RWPE1 (cell line): ENCODE measurements around the gene CAMK1G.

Experiments used
- CTCF ChIA-PET: fragments of 350-600 bp; sonication (Branson Sonifier 250); formaldehyde crosslinking; extraction: SDS; loops from one replicate; lab custom pipeline; 2021; lab: Yijun Ruan, JAX
- POLR2A ChIA-PET: fragments of 400-600 bp; formaldehyde crosslinking; extraction: SDS; loops from one replicate; lab custom pipeline; 2020; ENCODE audit warnings: antibody characterized with exemption; ENCODE audit not compliant: low non-redundant PET; lab: Yijun Ruan, JAX
- DNase-seq: peaks from one replicate; pipeline ENCODE4 v3.0.0; 2012; ENCODE audit warnings: low spot score
- H3K27ac ChIP-seq: fragments of 450-650 bp; 2 replicates; pipeline ENCODE4 v1.5.1; 2017
- CTCF ChIP-seq: fragments of 450-650 bp; conservative IDR thresholded peaks from 2 replicates; pipeline ENCODE4 v1.5.1; 2017; ENCODE audit warnings: low read depth, mild to moderate bottlenecking

Gene CAMK1G

GRCh38 chr1:209661071-209661470 is 77.6 kb downstream of the CAMK1G start:
- no peak for DNase-seq
- H3K27ac ChIP-seq: no peak overlapping the region
- TF ChIP-seq CTCF: no peak
- ChIA-PET POLR2A (no interaction called here), CTCF (no interaction called here)

GRCh38 chr1:209662879-209663327 is 79.4 kb downstream of the CAMK1G start:
- ChIA-PET POLR2A (no interaction called here), CTCF (interaction anchor here (1.1 kb wide), 1 partner anchor 19 kb away, joined by 4 read pairs; no protein-coding TSS in a partner anchor)
- no peak for TF ChIP-seq CTCF
- no peak overlapping the region for H3K27ac ChIP-seq
- no peak for DNase-seq
